GM21360 (cell line): ENCODE data around the gene PIGL.

Experiments used
- ATAC-seq: cut with Tn5 transposase; IDR thresholded peaks from one replicate; pipeline ENCODE4 v1.9.1; 2021; ENCODE audit warnings: mild to moderate bottlenecking, moderate library complexity; ENCODE audit not compliant: unreplicated experiment

The PIGL gene

DNA sequence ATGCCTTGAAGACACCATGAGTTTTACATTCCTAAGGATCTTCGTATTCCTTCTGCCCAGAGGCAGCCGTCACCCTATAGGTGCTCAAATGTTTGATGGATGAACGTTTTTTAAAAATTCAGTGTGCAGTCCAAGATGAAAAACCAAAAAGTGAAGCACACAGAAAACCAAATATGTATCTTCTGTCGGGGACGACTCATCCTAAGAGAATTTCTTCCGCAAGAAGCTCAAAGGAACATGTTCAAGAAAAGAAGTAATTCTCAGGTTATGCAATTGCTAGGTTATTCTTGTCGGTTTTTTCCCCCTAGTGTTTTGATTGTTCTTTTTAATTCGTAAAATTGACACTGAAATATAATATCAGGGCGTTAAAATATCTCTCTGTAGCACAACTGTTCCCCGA lies 134.8 kb downstream of the PIGL start:
- ATAC-seq, result no peak

DNA sequence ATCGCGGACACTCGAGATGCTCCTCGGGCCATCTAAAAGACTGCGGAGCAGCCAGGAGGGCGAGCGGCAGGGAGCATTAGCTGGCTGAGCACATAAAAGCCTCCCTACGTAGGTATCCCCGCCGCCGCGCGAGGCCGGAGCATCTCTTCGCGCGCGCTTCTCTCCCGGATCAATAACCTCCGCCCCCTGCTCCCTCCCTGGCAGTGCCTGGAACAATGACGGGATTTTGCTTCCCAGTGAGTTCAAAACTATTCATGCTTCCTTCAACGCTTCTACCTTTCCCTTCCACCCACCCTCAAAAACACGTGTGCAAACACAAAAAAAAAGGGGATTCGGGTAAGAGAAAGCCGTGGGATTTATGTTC lies 135.3 kb downstream of the PIGL start:
- ATAC-seq, result no peak

DNA sequence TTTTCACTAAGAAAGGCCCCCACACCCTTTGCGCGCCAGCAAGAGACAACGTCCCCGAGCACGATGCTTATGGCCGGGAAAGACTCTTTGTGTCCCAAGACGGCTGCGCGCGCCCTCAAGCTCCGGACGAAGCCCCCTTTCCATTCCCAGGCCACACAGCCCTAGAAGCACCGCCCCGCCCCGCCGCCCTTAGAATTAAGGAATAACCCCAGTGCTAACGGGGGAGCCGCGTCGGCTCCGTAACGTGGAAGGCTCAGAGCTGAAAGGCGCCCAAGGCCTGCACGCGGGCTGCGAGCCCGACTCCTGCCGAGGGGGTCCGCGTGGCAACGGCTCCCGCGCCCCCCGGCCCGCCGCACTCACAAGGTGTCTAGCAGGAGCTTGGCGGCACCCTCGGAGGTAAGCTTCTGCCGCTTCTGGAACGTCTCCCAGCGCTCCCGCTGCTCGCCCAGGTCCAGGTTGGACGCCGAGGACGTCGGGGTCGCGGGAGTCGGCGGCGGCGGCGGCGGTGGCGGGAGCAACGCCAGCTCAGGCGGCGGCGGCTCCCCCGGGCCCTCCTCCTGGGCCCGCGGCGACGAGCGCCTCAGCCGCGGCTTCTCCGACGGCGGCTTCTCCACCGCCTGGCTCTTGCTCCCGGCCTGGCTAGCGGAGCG lies 135.8 kb downstream of the PIGL start:
- peak; percentile 44 for ATAC-seq

DNA sequence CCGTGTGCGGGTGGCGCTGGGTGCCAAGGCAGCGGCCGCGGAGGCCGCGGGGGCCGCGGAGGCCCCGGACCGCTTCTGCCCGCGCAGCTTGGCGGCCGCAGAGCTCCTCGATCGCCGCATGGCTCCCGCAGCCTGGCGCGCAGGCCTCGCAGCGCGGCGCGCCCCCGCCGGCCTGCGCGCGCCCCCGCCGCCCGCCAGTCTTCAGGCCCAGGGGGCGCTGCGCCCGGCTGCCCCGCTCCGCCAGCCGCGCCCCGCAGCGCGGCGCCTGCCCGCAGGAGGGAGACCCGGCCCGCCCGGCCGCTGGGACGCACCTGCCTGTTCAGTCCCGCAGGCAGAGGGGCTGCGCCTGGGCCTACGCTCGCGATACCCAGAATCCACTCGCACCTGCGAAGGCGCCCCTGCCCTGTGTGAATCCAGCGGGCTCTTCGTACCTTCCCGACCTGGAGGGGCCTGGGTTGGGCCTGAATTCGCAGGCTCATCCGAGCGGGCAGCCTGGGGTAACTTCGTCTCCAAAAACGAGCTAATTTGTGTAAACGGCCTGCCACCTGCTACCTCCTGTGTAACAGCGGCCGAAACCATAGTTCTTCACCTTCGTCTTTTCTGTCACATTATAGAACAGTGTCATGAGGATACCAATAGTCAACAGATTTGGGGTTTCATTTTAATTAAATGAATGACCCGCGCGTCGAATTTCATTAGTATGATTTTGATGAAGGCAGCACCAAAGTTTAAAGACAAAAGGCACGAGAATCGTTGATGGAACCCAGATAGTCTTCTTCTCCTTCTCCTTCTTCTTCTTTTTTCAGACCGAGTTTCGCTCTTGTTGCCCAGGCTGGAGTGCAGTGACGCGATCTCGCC lies 136.5 kb downstream of the PIGL start, which contains the start of gene CENPV:
Gene CENPV (minus strand): TSS at position 153 of the 858 bp plus-strand sequence. CDS start 33 bp downstream, at position 120.
- peak; percentile 61 for ATAC-seq

DNA sequence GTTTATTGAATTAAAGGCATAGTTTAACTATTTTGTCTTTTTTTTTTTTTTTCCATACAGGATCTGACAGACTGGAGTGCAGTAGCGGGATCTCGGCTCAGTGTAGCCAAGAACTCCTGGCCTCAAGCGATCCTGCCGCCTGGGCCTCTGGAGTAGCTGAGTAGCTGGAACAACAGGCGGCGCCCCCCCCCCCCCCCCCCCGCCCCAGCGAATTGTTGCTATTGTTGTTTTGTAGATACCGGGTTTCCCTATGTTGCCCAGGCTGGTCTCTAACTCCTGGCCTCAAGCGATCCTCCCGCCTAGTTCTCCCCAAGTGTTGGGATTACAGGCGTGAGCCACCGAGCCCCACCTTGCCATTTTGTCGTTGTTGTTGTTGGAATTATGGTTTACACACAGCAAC lies 137.6 kb downstream of the PIGL start:
- no peak for ATAC-seq

DNA sequence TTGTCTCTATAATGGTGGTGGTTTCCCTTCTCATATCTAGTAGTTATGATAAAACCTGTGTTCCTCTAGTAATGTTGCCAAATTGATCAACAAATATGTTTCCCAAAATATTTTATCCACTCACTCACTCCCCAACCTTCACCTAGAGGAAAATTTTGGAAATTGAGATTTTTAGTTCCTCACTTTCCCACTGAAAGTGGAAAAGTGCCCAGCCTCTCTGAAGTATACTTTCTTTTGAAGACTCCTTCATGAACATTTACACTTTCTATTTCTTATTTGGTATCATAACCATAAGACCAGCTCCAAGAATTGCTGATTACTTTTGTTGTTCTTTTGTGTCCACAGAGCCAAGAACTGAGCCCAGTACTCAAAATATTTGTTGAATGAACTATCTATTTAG lies 141.4 kb downstream of the PIGL start:
- ATAC-seq, result no peak

DNA sequence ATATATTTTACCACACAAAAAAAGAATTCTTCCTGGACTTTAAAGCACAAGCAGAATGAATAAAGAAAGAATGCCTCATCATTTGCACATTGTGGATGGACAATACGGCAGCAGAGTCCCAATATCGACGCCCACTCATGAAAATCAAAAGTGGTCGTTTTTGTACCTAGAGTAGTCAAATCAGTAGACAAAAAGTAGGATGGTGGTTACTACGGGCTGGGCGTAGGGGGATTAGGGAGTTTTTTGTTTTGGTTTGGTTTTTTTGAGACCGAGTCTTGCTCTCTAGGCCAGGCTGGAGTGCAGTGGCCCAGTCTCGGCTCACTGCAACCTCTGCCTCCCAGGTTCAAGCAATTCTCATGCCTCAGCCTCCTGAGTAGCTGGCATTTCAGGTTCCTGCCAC lies 144.9 kb downstream of the PIGL start:
- ATAC-seq, result no peak

DNA sequence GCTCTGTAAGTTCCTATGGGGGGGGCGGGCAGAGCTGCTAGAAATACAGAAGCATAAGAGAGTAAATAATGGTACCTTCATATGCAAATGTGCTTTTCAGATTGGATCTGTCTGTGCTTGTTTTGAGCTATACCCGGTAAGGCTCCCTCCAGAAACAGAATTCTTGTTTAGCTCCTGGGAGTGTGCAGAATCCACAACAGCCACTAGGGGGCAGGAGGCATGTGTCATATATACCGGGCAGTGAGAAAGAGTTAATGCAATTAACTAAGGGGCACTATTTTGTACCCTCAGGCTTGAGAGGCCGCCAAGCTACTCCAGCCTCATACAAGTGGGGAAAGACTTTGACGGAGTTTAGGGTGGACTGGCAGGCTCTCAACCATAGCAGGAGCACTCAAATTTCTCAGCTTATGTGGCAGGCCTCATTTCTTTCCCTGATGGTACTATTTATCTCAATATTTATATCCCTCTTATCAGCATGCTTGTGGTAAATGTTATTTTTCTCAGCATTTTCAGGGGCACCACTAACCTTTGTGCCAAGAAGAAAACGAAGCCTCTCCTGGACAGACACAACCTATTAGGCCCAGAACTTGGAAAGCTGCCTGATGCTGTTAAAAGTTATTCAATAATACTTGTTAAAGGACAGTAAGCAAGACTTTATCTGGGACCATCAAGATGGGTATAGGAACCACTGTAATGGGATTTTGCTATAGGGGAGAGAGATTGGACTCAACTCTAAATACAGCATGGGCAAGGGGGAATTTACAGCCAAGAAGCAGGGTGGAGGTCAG lies 146.9 kb downstream of the PIGL start:
- peak; percentile 81 for ATAC-seq

DNA sequence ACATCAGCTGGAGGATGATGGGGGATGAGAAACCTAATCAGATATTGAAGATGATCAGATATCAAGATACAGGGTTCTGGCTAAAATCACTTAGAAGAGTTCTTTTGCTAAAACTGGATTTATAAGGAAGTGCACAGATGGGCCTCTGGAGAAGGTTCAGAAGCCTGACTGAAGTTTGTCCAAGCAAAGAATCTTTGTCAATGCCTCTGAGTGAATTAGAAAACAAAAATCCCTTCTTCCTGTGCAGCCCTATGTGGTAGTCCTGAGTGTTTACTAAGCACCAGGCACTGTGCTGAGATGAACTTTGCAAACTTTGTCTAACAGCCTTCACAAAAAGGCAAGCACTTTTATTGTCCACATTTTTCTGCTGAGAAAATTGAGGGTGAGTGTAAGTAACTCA lies 147.6 kb downstream of the PIGL start:
- no peak for ATAC-seq

DNA sequence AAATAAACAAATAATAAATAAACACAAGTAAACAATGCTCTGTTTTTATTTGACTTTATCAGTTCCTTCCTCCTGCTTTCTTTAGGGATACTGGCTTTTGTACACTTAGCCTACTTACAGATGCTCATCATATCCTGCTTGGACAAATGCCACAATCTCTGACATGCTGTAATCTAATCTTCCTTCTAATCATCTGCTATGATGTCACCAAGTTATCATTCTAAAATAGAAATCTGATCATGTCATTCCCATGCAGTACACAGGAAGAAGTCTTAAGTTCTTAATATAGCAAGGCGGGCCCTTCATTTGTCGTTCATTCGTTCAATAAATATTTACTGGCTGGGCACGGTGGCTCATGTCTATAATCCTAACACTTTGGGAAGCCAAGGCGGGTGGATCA lies 154.7 kb downstream of the PIGL start:
- no peak for ATAC-seq

DNA sequence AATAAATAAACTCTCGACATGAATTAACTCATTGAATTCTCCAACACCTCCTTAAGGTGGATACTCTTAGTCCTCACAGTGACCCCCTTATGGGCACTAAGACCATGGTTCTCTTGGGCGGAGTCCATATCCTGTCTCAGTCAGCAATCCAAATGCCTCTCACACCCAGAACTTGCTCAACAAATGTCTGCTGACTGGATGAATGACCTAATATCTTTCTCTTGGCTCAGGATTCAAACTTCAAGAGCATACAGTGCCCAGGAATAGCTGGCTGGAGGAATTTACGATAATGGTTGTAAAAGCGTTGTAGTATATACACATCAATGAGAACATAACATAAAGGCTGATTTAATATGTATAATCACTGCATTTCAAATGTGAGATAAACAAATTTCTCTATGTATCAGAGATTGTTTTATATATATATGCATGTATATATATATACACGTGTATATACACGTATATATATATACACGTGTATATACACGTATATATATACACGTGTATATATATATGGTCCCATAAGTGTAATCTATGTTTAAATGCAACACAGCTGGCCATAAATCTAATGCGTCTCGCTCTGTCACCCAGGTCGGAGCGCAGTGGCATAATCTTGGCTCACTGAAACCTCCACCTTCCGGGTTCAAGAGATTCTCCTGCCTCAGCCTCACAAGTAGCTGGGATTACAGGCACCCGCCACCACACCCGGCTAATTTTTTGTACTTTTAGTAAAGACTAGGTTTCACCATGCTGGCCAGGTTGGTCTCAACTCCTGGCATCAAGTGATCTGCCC lies 157.3 kb downstream of the PIGL start:
- ATAC-seq, result no peak
